Brain pericyte (primary cell): Measurements from ENCODE around the gene GOLGA8H.
"Not testable (repeated sequence)": the region's sequence is repeated elsewhere in the genome, so short reads cannot be mapped to it uniquely, and the experiment has no call there.

Experiments
- DNase-seq: peaks from one replicate; pipeline ENCODE4 v3.0.0-alpha.2; 2012; ENCODE audit warnings: low read depth, low spot score

The GOLGA8H gene, protein sequence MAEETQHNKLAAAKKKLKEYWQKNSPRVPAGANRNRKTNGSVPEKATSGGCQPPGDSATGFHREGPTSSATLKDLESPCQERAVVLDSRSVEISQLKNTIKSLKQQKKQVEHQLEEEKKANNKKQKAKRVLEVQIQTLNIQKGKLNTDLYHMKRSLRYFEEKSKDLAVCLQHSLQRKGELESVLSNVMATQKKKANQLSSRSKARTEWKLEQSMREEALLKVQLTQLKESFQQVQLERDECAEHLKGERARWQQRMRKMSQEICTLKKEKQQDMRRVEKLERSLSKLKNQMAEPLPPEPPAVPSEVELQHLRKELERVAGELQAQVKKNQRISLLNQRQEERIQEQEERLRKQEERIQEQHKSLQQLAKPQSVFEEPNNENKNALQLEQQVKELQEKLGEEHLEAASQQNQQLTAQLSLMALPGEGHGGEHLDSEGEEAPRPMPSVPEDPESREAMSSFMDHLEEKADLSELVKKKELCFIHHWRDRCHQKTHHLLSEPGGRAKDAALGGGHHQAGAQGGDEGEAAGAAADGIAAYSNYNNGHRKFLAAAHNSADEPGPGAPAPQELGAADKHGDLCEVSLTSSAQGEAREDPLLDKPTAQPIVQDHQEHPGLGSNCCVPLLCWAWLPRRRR

DNA sequence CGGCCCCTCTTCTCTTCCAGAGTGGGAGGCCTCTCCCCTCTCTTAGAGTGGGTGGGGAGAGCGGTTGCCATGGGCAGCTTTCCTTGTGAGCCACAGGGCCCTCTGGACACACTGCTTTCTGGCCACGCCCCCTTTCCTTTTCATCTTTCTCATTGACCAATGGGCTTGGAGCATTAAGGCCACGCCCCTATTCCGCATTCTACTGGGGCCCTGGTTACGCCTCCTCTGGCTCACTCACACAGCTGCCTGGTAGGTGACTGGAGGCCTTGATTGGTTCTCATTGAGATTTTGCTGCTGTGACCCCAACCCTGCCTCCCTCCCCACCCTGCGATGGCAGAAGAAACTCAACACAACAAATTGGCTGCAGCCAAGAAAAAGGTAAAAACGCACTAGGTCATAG, at the start of gene GOLGA8H:
Gene GOLGA8H (plus strand): TSS at position 233 of the 400 bp plus-strand sequence. CDS start 98 bp downstream, at position 331.
- not testable (repeated sequence) for DNase-seq

DNA sequence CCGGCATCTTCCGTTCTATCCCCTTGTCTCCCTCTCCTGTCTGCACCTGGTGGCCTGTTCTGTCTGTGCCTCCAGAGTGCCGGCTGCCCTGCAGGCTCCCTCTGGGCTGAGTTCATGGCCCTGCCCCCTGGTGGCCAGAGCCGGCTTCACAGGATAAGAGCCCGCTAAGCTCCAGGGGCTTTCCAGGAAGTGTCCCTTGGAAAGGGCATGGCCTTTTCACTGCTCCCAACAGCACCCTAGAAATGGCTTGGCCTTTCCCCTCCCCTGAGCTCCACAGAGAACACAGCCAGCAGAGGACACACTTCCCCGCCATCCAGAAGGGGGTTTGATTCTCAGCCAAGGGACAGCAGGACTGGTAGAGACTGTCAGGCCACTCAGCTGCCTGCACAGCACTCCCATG, 36.9 kb upstream of the GOLGA8H start:
- DNase-seq = not testable (repeated sequence)

DNA sequence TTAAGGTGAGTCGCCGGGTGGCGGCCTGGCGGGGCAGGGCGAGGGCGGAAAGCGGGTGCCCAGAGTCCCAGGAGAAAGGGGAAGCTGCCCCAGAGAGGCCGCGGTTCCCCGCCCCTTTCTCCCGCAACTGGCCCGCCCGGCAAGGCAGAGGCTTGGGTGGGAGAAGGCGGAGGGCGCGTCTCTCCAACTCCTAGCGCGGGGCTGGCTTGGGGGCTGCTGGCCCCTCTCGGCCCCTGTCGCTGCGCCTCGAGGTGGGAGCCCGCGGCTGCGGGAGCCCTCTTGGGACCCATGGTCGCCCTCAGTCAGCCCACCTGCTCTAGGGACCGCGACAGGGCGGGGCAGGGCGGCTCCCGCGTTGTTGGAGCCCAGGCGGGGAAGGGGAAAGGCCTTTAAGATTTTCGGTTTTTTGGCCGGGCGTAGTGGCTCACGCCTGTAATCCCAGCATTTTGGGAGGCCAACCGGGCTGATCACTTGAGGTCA, 30.8 kb upstream of the GOLGA8H start:
- DNase-seq = not testable (repeated sequence)

DNA sequence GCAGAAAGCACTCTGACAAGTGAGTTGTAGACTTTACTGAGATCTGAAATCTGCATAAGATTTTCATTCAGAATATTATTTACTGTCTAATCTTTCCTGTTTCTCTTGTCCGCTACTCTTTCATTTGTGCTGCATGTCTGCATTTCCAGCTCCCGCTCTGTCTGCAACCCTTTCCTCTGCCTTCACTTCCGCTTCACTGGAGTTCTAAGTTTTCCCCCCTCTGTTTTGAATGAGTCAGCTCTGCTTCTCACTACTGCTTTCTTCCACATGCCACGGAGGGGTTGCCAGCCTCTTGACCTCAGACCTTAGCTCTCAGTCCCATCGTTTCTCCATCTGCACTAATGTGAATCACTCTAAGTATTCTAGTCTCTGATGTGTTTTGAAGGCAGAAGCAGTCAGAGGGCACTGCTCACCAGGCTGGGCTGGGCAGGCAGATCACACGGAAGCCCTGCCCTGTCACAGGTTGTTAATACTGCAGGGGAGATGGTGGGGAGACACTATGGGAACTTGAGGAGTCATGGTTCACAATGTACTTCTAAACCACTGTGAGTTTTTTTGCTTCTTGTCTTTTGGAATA, 24.3 kb upstream of the GOLGA8H start:
- not testable (repeated sequence) for DNase-seq

DNA sequence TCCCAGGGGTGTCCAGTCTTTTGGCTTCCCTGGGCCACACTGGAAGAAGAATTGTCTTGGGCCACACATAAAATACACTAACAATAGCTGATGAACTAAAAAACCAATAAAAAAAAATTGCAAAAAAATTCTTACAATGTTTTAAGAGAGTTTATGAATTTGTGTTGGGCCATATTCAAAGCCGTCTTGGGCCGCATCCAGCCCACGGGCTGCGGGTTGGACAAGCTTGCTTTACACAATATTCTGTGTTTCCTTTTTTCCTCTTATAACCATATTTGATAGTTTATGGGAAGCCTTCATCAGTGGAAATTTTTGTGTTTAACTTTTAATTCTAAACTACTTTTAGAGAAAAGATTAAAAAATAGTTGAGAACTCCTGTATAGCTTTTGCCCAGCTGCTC, 23.1 kb upstream of the GOLGA8H start:
- not testable (repeated sequence) for DNase-seq

DNA sequence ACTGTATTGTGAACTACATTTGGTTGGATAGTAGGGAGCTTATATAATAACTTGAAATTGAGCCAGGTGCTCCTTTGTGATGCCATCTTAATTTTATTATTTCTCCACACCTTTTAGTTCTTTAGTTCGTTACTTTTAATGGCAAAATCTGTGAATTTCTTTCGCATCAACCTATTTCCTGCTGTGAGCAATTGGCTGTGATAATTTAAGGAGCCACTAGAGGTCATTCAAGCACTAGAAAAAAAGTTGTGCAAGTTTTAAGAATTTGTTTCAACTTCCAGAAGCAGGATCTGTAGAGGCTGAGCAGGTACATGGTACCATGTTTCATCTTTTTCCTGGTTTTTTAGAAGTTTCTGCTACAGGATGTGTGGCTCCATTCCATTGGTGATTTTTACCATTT, 4.9 kb upstream of the GOLGA8H start:
- not testable (repeated sequence) for DNase-seq

DNA sequence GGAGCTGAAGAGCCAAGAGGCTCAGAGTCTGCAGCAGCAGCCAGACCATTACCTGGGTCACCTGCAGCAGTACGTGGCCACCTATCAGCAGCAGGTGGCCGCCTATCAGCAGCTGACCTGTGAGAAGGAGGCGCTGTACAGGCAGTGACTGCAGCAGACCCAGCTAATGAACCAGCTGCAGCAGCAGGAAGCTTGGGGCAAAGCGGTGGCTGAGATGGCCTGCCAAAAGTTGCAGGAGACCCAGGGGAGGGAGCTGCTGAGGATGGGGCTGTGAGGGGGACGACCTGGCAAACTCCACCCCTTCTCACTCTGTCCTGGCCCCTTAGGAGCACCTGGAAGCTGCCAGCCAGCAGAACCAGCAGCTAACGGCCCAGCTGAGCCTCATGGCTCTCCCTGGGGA, 8.4 kb downstream of the GOLGA8H start:
- not testable (repeated sequence) for DNase-seq

DNA sequence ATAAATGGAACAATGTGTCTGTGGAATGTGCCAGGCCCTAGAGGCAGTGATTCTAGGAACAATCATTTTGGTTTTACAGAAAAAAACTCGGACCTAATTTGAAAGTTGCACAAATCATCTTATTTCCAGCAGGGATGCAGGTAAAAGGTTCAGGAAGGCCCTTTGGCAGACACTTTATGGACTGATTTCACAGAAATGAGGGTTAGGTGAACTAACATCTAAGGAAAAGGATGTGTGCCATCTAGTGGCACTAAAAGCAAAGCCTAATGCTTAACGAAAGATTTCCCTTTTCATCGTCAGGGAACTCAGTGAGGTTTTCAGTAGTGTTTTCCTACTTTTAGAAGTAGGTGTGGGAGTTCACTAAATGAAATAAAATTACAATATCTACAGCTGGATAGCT, 17.5 kb downstream of the GOLGA8H start:
- DNase-seq = not testable (repeated sequence)

DNA sequence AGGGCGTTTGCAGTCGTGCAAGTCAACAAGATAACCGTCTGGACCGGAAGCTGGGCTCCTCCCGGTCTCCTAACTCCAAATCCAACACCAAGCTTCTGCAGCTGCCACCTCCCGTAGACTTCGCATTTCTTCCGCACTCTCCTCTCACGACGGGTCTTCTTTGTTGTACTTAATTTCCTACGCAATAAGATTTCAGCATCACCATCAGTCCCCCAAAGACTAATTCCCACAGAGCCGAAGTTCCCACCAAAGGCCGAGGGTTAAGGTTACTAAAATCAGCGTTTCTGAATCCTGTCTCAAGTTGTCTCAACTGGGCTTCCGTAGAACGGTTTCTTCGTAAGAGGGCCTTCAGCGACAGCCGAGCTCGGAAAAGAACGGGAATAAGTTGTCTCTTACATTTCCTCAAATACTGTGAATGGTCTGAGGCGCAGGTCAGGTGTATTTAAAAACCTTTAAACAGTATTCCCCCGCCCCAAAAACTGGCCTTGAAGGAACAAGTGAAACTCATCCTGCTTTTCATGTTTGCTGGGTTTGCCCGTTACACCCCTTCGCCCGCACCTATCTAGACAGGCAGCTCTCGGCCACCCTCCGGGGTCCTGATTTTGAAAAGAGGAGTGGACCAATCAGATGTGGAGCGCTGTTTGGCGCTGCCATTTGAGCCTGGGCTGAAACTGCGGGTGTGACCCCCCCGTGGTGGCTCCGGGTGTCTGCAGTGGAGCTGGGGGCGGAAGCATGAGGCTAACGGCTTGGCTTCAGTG, 21.8 kb downstream of the GOLGA8H start, which contains the start of gene ARHGAP11B:
Gene ARHGAP11B (plus strand): TSS at position 693 of the 758 bp plus-strand sequence.
- peak; percentile 88 for DNase-seq

DNA sequence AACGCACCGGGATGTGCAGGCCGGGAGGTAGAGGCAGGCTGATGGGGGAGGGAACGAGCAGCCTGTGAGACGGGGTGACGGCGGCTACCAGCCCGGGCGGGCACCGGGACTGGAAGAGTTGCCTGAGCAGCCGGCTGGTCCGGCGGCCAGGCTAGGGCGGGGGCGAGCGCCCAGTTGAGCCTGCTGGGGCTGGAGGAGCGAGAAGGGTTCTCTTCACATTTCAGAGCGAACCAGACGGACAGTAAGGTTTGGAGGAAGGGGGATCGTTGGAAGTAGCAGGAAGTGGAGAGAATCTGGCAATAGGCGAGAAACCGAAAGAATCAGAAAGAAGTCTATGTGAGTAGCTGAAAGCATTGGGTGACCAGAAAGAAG, 22.4 kb downstream of the GOLGA8H start:
- not testable (repeated sequence) for DNase-seq

DNA sequence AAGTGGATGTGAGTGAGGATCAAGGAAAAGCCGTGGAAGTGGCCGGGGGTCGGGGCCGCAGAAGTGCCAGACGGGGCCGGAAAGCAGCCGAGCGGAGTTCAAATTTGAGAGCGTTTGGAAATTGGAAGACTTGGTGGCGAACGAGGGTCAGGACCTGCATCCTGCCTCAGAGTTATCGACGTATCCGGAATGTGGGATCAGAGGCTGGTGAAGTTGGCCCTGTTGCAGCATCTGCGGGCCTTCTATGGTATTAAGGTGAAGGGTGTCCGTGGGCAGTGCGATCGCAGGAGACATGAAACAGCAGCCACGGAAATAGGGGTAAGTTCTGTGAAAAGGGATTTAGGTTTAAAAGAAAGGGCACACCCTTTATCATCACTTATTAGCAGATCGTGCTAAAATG, 22.8 kb downstream of the GOLGA8H start:
- not testable (repeated sequence) for DNase-seq

DNA sequence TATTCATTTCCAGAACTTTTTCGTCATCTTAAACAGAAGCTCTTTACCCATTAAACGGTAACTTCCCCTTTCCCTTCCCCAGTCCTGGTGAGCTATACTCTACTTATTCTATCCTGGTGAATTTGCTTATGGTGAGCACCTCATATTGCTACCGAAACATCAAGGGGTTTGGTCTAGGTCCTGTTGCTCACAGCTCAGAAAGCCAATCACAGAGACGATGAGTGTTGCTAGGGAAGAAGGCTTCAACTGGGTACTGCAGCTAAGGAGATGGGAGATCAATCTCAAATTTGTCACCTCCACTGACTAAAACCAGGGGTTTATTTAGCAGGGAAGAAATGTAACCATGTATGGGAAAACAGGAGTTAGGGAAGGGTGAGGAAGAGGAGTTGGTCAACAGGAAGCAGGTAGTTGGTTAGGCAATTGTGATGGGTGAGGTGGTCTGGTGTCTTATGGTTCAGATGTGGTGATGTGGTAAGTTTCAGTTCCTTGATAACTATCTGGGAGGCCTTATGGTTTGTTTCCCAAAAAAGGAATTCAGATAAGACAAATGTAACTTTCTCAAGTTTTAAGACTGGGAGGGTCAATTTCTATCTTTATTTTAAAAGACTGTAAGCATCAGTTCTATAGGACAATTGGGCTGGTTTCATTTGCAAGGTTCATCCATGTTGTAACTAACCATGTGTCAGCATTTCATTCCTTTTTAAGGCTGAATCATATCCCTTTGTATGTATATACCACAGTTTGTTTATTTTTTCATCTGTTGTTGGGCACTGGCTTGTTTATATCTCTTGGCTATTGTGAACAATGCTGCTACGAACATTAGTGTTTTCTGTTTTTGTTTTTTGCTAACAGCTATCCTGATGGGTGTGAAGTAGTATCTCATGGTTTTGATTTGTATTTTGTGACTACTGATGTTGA, 46.4 kb downstream of the GOLGA8H start:
- DNase-seq = no peak

DNA sequence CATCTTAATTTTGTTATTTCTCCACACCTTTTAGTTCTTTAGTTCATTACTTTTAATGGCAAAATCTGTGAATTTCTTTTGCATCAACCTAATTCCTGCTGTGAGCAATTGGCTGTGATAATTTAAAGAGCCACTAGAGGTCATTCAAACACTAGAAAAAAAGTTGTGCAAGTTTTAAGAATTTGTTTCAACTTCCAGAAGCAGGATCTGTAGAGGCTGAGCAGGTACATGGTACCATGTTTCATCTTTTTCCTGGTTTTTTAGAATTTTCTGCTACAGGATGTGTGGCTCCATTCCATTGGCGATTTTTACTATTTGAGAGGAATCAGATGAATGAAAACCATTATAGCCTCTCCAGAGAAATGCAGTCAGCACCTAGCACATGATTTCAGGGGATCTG, 57.3 kb downstream of the GOLGA8H start:
- not testable (repeated sequence) for DNase-seq
